GM18511 (cell line): ENCODE results near the gene BMPR2.
"Not testable (repeated sequence)": the region's sequence is repeated elsewhere in the genome, so short reads cannot be mapped to it uniquely, and the experiment has no call there.

Experiments used
- ATAC-seq: cut with Tn5 transposase; IDR thresholded peaks from one replicate; pipeline ENCODE4 v1.9.1; 2021; ENCODE audit warnings: mild to moderate bottlenecking, moderate library complexity; ENCODE audit not compliant: unreplicated experiment

The BMPR2 gene

DNA sequence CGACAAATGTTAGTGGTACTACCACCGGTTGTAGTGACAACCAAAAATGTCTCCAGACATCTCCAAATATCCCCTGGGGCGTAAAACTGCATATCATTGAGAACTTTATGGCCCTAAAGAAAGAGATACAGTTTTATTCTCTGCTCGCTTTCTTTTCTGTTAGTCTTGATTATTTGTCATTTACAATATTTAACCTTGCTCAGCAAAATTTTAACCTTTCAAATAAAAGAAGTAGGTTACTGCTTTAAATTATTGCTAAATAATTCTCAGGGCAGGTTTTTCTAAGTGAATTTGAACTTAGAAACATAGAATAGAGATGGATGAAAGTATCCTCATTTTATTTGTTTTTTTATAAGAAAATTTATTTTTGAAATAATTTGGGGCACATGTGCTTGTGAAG, 67.9 kb downstream of the BMPR2 start:
- ATAC-seq, result no peak

DNA sequence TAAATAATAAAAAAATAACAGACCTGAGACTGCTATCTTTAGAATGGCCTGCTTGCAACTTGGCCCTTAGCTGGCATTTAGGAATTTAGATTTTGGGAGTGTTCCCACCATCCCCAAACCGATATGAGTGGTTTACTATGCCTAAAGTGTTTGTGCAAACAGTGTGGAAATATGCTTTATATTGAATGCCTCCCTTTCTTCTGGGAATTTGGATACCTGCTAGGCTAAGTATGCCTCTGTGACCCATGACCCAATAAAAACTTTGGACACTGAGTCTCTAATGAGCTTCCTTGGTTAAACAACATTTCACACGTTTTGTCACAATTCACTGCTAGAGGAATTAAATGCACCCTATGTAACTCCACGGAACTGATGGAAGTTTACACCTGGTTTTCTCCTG, 73.2 kb downstream of the BMPR2 start:
- no peak for ATAC-seq

DNA sequence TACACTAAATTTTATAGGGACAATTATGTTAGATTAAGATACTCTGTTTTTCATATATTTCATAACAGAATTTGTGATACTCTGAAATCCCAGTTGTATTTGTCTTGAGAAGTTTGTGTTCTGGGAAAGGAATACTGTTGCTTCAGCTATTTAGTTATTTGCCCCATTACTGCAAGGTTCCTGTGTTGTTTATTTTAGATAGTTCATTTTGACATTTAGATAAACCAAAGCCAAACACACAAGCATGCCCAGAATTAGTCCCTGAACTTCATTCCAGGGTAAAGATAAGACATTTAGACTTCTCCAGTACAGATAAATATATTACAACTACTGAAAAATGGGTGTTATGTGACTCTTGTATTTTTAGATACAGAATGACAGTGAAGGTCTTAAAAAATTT, 74.7 kb downstream of the BMPR2 start:
- no peak for ATAC-seq

DNA sequence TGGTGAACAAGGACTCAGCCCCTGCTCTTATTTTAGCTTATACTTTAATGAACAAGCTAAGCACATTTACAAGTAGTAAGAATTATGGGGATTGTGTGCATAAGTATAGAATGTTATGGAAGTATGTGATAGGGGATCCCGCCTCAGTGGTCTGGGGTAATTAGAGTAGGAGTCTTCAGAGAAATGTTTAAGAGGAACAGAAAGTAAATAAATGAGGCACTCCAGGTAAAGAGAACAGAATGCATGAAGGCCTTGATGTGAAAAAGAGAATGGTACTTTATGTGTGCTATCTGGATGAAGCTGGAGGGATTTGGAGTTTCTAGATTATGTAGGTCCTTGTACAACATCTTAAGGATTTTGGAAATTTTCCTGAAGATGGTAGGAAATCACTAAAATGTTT, 76.6 kb downstream of the BMPR2 start:
- no peak for ATAC-seq

DNA sequence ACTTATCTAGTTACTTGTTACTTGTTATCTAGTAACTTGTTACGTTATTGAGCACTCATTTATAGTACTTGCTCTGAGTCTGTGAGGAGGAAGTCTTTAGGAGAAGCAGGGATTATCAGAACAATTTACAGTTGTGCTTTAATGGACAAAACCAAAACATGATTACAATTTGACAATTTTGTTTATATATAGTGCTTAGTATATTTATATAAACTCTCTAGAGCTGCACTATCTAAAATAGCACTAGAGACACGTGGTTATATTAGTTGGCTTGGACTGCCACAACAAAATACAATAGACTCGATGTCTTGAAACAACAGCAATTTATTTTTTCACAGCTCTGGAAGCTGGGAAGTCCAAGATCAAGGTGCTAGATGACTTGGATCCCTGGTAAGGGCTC, 78.4 kb downstream of the BMPR2 start:
- ATAC-seq, result no peak

DNA sequence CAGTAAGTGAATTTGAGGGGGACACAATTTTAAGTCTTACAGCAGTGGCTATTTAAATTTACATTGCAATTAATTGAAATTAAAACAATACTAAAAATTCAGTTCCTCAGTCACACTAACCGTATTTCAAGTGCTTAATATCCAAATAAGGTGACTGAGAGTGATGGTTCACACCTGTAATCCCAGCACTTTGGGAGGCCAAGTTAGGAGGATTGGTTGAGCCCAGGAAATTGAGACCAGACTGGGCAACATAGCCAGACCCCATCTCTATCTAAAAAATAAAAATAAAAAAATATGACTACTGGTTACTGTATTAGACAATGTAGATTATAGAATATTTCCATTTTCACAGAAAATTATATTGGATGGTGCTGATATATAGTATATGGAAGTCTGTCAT, 79.0 kb downstream of the BMPR2 start:
- no peak for ATAC-seq

DNA sequence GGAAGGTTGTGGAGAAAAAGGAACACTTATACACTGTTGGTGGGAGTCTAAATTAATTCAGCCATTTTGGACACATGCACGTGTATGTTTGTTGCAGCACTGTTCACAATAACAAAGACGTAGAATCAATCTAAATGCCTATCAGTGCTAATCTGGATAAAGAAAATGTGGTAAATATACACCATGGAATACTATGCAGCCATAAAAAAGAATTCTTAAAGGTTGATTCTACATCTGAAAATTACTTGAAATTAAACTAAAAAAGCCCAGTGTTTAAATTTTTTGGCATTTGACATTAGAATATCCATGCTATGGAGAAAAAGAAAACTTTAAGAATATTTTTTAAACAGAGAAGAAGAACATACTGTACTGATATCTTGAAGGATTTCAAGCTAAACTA, 84.0 kb downstream of the BMPR2 start:
- ATAC-seq, result no peak

DNA sequence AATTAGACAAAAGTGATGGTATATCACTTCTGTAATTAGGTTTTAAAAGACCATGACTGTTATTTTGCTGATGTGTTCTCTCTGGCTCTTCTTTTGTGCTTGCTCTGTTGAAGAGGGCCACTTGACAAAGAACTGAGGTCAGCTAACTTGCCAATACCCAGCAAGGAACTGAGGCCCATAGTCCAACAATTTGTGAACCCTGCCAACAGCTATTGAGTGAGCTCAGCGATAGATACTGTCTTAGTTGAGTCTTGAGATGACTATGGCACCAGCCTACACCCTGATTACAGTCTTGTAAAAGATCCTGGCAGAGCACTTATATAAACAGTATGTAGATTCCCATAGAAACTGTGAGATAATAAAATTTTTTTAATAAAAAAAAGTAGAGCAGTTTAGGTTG, 103.0 kb downstream of the BMPR2 start:
- ATAC-seq, result no peak

DNA sequence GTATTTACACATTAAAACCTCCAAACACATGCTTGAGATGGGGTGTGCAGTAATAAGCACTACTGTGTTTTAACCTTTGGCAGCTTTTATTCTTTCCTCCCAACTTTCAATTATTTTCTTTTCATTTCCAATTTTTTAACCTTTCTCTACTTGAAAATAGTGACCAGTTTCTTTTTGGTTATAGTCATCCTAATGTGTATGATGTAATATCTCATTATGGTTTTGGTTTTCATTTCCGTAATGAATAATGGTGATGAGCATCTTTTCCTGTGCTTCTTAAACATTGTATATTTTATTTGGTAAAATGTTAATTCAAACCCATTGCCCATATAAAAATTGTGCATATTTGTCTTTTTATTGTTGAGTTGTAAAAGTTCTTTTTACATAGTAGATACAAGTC, 103.5 kb downstream of the BMPR2 start:
- no peak for ATAC-seq

DNA sequence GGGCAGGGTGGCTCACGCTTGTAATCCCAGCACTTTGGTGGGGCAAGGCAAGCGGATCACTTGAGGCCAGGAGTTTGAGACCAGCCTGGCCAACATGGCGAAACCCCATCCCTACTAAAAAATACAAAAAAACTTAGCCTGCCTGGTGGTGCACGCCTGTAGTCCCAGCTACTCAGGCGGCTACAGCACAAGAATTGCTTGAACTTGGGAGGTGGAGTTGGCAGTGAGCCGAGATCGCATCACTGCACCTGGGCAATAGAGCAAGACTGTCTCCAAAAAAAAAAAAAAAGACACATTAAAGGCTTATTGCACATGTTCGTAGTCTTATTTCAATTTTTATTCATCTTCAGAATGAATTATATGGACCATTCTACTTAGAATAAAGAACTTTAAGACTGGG, 110.2 kb downstream of the BMPR2 start:
- no peak for ATAC-seq

DNA sequence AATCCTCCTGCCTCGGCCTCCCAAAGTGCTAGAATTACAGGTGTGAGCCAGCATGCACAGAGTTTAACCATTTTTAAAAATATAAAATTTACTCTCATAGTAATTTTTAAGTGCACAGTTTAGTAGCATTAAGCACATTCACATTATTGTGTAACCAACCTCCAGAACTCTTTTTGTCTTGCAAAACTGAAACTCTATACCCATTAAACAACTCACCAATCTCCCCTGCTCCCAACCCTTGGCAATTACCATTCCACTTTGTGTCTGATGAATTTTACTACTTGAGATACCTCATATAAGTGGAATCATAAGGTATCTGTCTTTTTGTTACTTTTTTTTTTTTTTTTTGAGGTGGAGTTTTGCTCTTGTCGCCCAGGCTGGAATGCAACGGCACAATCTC, 112.5 kb downstream of the BMPR2 start:
- ATAC-seq, result no peak

DNA sequence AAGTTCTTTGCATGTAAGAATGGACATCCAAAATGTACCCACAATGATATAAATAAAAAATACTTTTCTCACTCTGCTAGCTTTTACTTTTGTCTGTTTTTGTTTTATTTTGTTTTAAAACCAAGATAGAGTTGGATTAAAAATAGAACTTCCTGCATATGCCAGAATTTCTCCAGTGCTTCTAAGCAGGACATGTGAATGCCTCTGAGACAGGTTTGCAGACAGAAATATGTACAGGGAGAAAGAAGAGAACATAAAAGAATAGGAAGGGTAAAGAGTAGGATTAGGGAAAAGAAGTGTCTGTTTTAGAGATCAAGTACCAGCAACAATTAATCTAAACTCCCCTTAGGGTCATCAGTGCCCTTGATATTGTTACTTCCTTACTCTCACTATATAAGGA, 114.4 kb downstream of the BMPR2 start:
- ATAC-seq, result no peak

DNA sequence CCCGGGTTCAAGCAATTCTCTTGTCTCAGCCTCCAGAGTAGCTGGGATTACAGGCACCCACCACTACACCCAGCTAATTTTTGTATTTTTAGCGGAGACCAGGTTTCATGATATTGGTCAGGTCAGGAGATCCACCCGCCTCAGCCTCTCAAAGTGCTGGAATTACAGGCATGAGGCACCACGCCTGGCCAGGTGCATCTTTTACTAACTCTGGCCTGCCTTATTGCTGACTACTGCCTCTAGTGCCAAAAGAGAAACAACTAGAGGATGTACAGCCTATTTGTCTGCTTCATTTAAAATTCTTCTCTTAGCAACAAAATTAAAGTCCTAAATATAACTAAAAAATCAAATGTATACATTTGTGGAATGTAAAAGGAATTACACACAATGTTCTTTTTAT, 115.4 kb downstream of the BMPR2 start:
- ATAC-seq, result no peak

DNA sequence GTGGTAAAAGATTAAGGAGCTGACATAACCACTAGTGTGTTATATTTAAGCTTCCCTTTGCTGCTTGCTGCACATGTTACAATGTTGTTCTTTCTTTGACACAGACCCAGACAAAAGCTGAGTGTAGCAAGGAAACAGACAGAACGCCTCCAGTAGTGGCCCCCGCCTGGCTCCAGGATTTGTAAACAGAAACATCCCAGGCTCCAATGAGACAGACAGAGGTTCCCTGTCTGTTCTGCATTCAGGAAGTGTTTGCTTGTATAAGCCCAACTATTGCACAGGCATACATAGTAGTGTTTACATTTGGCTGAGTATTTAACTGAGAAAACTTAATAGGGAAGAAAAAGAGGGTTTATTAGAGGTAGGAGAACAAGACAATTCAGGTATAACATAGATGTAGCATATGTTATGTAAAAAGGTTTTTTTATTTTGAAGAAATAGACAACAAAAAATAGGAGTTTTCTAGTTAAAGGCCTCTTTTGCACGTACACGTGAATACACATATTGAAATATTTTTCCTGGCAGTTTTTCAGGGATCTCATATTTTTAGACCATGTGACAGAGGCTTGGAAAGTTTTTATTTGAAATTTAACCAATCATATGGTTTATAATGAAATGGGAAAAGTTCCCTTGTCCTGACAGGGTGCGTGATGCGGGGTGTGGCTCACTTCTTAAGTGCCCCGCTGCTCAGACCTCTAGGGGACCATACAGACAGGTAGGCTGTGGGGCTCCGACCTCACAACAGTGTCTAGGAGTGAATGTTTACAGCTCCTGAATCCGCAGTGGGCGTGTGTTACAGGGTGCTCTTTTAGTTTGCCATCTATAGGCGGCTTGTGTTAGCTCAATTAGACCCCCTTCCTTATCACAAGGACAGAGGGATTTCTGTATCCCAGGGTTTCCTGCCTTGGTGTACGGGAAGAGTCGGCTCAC, 118.4 kb downstream of the BMPR2 start:
- ATAC-seq, result no peak

DNA sequence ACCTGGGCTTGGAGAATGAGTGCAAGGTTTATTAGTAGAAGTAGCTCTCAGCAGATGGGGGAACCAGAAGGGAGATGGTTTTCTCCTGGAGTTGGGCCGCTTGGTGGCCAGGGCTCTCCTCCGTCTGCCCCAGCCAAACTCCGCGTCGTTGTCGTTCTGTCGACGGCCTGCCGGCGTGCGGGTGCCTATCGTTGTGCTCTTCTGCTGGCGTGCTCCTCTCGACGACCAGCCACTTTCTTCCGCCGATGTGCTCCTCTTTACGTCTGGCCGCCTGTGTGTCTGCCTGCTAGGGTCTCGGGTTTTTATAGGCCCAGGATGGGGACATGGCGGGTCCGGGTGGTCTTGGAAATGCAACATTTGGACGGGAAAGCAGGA, 119.1 kb downstream of the BMPR2 start:
- no peak for ATAC-seq

DNA sequence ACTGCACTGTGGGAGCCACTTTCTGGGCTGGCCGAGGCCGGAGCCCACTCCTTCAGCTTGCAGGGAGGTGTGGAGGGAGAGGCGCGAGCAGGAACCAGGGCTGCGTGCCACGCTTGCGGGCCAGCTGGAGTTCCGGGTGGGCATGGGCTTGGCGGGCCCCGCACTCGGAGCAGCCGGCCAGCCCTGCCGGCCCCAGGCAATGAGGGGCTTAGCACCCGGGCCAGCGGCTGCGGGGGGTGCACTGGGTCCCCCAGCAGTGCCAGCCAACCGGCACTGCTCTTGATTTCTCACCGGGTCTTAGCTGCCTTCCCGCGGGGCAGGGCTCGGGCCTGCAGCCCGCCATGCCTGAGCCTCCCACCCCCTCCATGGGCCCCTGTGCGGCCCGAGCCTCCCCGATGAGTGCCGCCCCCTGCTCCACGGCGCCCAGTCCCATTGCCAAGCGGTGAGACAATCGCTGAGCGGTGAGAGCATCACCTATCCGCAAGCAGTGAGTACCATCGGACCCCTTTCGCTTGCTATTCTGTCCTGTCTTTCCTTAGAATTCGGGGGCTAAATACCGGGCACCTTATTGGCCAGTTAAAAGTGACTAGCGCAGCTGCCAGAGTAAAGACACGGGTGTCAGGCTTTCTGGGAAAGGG, 120.8 kb downstream of the BMPR2 start:
- ATAC-seq, result not testable (repeated sequence)

DNA sequence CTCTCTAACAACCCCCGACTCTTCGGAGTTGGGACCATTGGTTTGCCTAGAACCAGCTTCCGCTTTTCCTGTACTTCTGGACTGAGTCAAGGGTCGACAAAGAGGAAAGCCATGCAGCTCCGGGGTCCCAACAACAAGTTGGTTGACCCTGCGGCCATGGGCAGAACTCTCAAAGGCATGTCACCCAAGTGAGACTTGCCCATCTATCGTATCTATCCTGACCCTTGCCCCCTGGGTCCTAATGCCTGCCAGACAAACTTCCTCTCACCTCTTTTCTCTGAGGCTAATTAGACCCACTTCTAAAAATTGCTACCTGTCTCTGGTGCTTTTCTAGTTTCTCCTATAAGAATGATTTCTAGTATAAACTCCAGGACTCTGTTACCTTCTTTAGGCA, 121.3 kb downstream of the BMPR2 start:
- not testable (repeated sequence) for ATAC-seq

DNA sequence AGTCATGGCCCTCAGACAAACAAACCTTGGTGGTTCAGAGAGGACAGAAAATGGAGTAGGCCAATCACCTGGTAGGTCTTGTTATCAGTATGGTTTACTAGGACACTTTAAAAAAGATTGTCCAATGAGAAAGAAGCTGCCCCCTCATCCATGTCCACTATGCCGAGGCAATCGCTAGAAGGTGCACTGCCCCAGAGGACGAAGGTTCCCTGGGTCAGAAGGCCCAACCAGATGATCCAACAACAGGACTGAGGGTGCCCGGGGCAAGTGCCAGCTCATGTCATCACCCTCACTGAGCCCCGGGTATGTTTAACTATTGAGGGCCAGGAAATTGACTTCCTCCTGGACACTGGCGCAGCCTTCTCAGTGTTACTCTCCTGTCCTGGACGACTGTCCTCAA, 123.7 kb downstream of the BMPR2 start:
- ATAC-seq, result not testable (repeated sequence)

DNA sequence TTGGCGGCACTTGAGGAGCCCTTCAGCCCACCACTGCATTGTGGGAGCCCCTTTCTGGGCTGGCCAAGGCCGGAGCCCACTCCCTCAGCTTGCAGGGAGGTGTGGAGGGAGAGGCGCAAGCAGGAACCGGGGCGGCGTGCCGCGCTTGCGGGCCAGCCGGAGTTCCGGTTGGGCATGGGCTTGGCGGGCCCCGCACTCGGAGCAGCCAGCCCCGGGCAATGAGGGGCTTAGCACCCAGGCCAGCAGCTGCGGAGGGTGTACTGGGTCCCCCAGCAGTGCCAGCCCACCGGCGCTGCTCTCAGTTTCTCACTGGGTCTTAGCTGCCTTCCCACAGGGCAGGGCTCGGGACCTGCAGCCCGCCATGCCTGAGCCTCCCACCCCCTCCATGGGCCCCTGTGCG, 127.1 kb downstream of the BMPR2 start:
- not testable (repeated sequence) for ATAC-seq

DNA sequence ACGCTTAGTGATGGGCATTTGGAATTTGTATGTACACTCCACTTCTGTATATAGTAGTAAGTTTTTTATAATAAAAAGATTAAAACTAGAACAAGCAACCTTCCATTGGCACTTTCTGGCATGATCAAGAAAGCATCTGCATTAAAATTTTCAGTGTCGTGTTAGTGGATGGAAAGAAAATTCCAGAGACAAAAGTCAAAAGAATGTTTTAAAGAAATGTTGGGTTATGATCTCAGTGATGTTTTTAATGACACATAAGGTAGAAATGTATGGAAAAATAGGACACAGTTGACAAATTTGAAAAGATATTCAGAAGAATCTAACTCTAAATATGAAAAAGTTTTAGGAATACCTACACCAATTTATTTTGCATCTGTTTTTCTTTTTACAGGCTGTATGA, 132.6 kb downstream of the BMPR2 start:
- no peak for ATAC-seq

DNA sequence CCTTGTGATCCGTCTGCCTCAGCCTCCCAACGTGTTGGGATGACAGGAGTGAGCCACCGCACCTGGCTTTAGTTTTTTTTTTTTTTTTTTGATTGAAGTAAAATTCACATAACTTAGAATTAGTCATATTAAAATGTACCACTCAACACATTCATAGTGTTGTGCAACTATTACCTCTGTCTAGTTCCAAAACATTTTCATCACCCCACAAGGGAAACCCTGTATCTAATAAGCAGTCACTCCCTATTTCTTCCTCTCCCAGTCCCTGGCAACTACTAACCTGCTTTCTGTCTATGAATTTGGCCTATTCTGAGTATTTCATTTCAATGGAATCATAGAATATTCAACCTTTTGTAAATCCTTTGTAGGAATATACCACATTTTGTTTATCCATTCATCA, 134.8 kb downstream of the BMPR2 start:
- no peak for ATAC-seq

DNA sequence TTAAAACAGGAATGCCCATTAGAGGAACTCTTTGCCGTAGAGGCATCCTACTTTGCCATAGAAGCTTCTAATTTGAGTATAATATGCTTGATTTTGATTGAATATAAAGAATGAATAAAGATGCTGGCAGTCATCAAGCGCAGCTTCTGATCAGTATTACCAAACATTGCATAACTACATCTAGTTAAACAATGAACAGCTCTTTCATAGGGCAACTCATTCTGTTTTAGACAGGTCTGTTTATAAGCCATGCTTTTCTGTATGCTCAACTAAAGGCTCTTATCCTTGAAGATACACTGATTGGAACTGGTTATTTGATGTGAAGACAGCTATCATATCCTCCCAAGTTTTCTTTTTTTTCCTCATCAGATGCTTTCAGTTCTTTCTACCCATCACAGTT, 136.0 kb downstream of the BMPR2 start:
- ATAC-seq, result no peak

DNA sequence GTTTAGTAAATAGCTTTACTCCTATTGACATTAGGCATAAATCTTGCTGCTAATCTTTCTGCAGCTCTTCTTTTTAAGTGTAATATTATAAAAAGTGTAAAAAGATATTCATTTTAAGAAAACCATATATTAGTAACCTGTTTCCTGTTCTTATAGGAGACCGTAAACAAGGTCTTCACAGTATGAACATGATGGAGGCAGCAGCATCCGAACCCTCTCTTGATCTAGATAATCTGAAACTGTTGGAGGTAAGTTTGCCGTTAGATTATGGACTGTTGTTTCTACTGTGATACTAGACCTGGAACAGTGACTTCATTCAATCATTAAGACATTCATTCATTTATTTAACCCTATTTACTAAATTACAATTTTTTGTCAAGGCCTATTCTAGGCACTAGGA, 138.6 kb downstream of the BMPR2 start:
- ATAC-seq, result no peak
